NK-92 treated with Interleukin-12 subunit alpha and Interleukin-12 subunit beta, amount 100 ng/mL, for 24 hours (cell line): ENCODE results near the gene PMVK.

Experiments used
- DNase-seq: peaks from one replicate; lab custom pipeline; 2025; lab: John Stamatoyannopoulos, UW

Gene PMVK

GRCh38 chr1:154945962-154946850 is 9.7 kb upstream of the PMVK start:
- DNase-seq, result no peak

GRCh38 chr1:154945160-154945961 is 8.8 kb upstream of the PMVK start:
- no peak for DNase-seq

DNA sequence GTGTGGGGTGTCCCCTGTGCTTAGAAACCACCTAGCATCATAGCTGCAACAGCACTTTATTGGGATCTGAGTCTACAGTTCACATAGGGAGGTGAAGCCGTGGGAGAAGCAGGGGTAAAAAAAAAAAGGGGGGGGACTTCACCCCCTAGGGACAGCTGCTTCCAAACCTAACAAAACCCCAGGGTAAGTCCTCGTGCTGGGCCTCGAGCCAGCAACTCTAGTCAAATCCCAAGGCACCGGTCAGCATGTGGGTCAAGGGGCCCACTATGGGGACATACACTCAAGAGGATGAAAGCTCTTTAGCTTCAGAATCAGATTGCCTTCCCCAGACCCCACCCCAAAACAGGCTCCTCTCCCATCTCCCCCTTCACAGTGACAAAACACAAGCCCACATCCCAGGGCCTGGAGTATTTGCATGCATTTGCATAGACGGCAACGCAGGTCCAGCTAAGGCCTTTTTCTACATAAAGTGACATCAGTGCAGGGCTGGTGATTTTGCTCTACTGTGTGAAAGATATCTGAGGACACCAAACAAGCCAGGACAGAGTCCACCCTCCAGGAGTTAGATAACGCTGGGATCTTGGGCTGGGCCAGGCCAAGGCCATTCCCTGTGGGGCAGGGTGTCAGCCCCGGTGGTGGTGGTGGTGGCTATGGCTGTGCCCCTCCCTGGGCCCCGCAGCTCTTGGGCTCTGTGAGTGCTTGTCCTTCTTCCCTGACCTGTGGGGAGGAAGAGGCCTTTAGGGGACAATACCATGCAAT is 8.1 kb upstream of the PMVK start:
- no peak for DNase-seq

- DNase-seq, result no peak
Observed at GRCh38 chr1:154943649-154944400, 7.3 kb upstream of the PMVK start.

DNA sequence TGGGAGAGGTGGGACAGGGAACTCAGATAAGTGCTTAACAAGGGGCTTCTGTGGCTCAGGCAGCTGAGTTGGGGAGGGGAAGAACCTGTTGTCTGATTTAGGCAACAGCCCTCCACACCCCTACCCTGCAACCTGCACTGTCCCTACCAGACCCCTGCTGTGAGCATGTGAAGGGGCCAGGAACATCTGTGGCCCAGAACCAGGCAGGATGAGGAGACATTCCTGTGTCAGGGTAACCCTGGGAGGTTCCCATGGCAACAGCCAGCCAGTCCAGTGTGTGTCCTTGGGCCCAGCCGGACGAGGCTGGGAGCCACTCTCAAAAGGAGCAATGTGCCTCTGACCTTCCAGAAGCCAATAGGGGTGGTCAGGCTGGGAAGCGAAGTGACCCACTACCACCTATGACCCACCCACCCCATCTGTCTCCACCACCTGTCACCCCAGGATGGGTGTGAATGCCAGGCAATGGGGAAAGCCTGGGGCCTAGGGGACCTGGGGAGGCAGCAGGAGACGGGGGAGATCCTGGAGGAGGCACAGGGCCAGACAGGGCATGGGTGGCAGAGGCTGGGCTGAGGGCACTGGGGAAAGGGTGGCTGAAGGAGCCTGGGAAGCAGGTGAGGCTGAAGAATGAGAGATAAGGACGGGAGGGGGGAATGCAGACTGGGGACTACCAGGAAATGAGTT is 5.0 kb upstream of the PMVK start:
- DNase-seq, result no peak

- DNase-seq, result no peak
Observed at GRCh38 chr1:154940651-154941194, 4.2 kb upstream of the PMVK start.

GRCh38 chr1:154940213-154940560 is 3.7 kb upstream of the PMVK start:
- no peak for DNase-seq

GRCh38 chr1:154938604-154939399 is 2.3 kb upstream of the PMVK start:
- no peak for DNase-seq

- DNase-seq, result no peak
Observed at GRCh38 chr1:154937988-154938386, 1.5 kb upstream of the PMVK start.

DNA sequence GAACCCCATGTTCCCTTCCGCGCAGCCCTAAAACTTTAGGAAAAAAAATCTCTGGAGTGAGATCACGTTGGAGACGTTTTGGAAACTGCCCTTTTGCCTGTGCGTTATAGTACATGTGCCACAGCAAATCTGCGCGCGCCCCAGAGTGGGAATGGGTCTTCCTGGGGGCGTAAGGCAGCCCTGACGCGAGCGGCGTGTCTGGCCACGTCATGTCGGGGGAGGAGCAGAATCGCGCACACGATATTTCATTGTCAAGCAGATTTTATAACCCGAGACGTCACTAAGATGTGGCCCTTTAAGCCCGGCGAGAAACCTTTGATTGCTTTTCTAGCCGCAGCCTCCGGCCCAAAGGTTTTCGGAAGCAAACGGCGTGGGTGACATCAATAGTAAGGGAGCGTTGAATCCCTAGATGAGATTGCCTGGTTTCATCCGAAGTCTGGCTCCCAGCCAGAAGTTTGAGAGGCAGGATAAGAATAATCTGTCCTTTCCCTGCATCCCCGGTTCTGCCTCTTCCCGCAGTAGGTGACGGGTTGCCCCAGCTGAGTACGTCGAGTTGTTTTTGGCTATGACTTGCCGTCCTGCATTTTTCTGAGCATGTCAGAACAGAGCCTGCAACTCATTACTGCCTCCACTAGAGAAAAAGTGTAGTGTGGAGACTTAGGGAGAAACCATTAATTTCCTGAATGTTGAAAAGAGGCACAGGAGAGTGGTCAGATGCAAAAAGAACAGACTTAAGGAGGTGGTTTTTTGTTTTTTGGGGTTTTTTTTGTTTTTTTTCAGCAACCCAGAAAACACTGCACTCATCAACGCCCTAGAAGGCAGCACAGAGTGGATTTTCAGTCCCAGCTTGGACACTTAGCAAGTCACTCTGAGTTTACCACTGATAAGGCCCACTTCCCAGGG is 817 bp upstream of the PMVK start:
- DNase-seq, result peak; percentile 84

DNA sequence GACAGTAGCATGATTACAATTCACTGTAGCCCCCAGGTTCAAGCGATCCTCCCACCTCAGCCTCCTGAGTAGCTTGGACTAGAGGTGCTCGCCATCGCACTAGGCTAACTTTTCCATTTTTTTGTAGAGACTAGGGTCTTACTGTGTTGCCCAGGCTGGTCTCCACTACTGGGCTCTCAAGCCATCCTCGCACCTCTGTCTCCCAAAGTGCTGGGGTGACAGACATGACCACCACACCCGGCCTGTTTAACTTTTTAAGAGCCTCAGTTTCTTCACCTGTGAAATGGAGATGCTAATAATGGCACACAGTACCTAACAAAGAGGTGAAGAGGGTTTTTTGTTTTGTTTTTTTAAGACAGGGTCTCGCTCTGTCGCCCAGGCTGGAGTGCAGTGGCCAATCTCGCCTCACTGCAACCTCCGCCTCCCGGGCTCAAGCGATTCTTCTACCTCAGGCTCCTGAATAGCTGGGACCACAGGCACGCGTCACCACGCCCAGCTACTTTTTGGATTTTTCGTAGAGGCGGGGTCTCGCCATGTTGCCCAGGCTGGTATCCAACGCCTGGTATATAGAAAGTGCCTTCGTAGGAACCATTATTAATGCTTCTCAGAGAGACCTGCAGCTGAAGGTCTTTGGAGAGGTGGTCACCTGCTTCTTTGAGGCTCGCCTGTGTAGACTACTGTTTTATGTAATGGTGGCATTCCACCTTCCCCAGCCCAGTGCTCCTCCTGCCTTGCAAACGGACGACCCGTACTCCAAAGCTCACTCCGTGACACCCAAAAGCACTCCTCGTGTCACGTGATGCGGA is 567 bp downstream of the PMVK start:
- no peak for DNase-seq

- DNase-seq, result no peak
Observed at GRCh38 chr1:154934358-154934948, 2.1 kb downstream of the PMVK start.

- no peak for DNase-seq
Observed at GRCh38 chr1:154931940-154932487, 4.5 kb downstream of the PMVK start.

GRCh38 chr1:154926201-154926600 is 10.3 kb downstream of the PMVK start:
- no peak for DNase-seq

GRCh38 chr1:154925335-154926170 is 11.0 kb downstream of the PMVK start:
- DNase-seq, result no peak

- DNase-seq, result no peak
Observed at GRCh38 chr1:154923695-154924094, 12.8 kb downstream of the PMVK start.

DNA sequence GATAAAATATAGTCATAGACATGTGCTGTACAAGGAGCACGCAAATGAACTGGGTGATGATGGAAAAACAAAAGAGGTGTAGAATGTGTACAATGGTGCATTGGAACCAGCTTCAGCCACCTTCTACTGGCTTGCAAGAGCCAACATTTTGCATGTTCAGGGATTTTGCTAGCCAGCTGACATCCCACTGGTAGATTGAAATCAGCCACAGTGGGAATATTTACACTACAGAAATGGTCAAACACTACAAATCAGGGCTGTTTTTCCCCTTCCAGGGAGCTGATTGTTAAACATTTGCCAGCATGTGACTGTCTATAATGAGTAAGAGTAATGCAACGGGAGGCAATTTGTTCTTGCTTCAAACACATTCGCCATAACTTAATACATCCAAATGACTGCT is 23.2 kb downstream of the PMVK start:
- DNase-seq, result no peak
